ENCODE measurements around the gene EGLN1.

Gene EGLN1

DNA sequence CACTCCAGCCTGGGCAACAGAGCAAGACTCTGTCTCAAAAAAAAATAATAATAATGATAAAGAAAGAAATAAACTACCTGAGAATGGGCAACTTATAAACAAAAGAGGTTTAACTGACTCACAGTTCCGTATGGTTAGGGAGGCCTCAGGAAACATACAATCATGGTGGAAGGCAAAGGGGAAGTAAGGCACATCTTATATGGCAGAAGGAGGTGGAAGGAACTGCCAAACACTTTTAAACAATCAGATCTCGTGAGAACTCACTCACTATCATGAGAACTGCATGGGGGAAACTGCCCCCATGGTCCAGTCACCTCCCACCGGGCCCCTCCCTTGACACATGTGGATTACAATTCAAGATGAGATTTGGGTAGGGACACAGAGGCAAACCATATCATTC, 6.3 kb upstream of the EGLN1 start:
- H3K9me3 ChIP-seq (ENCODE audit: control insufficient read depth, insufficient read depth, low read depth, low read length) = no peaks in the 10 kb centered on the region
- TF ChIP-seq, protein P1, sequence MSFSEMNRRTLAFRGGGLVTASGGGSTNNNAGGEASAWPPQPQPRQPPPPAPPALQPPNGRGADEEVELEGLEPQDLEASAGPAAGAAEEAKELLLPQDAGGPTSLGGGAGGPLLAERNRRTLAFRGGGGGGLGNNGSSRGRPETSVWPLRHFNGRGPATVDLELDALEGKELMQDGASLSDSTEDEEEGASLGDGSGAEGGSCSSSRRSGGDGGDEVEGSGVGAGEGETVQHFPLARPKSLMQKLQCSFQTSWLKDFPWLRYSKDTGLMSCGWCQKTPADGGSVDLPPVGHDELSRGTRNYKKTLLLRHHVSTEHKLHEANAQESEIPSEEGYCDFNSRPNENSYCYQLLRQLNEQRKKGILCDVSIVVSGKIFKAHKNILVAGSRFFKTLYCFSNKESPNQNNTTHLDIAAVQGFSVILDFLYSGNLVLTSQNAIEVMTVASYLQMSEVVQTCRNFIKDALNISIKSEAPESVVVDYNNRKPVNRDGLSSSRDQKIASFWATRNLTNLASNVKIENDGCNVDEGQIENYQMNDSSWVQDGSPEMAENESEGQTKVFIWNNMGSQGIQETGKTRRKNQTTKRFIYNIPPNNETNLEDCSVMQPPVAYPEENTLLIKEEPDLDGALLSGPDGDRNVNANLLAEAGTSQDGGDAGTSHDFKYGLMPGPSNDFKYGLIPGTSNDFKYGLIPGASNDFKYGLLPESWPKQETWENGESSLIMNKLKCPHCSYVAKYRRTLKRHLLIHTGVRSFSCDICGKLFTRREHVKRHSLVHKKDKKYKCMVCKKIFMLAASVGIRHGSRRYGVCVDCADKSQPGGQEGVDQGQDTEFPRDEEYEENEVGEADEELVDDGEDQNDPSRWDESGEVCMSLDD (tag by site-specific recombination; IDR thresholded peaks at IDR 0.05) = no peak
- TF ChIP-seq, protein P2, sequence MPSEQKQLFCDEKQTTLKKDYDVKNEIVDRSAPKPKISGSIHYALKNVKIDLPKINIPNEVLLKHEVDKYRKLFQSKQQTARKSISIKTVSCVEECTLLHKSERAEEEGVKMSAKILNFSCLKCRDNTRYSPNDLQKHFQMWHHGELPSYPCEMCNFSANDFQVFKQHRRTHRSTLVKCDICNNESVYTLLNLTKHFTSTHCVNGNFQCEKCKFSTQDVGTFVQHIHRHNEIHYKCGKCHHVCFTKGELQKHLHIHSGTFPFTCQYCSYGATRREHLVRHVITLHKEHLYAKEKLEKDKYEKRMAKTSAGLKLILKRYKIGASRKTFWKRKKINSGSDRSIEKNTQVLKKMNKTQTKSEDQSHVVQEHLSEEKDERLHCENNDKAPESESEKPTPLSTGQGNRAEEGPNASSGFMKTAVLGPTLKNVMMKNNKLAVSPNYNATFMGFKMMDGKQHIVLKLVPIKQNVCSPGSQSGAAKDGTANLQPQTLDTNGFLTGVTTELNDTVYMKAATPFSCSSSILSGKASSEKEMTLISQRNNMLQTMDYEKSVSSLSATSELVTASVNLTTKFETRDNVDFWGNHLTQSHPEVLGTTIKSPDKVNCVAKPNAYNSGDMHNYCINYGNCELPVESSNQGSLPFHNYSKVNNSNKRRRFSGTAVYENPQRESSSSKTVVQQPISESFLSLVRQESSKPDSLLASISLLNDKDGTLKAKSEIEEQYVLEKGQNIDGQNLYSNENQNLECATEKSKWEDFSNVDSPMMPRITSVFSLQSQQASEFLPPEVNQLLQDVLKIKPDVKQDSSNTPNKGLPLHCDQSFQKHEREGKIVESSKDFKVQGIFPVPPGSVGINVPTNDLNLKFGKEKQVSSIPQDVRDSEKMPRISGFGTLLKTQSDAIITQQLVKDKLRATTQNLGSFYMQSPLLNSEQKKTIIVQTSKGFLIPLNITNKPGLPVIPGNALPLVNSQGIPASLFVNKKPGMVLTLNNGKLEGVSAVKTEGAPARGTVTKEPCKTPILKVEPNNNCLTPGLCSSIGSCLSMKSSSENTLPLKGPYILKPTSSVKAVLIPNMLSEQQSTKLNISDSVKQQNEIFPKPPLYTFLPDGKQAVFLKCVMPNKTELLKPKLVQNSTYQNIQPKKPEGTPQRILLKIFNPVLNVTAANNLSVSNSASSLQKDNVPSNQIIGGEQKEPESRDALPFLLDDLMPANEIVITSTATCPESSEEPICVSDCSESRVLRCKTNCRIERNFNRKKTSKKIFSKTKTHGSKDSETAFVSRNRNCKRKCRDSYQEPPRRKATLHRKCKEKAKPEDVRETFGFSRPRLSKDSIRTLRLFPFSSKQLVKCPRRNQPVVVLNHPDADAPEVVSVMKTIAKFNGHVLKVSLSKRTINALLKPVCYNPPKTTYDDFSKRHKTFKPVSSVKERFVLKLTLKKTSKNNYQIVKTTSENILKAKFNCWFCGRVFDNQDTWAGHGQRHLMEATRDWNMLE (tag by site-specific recombination; conservative IDR thresholded peaks at IDR 0.05; ENCODE audit: low read depth) = no peak
- TF ChIP-seq HOXC10 (CRISPR knock-in tag; IDR thresholded peaks at IDR 0.05) (no peak), ZNF239 (tag by site-specific recombination; IDR thresholded peaks at IDR 0.05) (no peak), PRDM1 (tag by site-specific recombination; IDR thresholded peaks at IDR 0.05) (no peak), ZNF302 (tag by site-specific recombination; IDR thresholded peaks at IDR 0.05; ENCODE audit: low read depth) (no peak), ZNF19 (tag by site-specific recombination; IDR thresholded peaks at IDR 0.05; ENCODE audit: low read depth) (no peak), ZNF510 (tag by site-specific recombination; IDR thresholded peaks at IDR 0.05; ENCODE audit: insufficient replicate concordance) (no peak), KLF7 (tag by site-specific recombination; IDR thresholded peaks at IDR 0.05; ENCODE audit: borderline replicate concordance) (no peak), ZNF335 (tag by site-specific recombination; conservative IDR thresholded peaks at IDR 0.05) (no peak), ZNF10 (tag by site-specific recombination; IDR thresholded peaks at IDR 0.05) (no peak), KLF8 (tag by site-specific recombination; IDR thresholded peaks at IDR 0.05) (no peak), ZNF529 (tag by site-specific recombination; IDR thresholded peaks at IDR 0.05; ENCODE audit: insufficient replicate concordance) (no peak), ZNF24 (tag by site-specific recombination; IDR thresholded peaks at IDR 0.05) (no peak), ZNF555 (tag by site-specific recombination; conservative IDR thresholded peaks at IDR 0.05) (no peak)
- TF ChIP-seq, protein P3, sequence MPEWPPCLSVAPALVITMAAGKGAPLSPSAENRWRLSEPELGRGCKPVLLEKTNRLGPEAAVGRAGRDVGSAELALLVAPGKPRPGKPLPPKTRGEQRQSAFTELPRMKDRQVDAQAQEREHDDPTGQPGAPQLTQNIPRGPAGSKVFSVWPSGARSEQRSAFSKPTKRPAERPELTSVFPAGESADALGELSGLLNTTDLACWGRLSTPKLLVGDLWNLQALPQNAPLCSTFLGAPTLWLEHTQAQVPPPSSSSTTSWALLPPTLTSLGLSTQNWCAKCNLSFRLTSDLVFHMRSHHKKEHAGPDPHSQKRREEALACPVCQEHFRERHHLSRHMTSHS (tag by site-specific recombination; IDR thresholded peaks at IDR 0.05) = no peak
- ChIA-PET CTCF (no interaction called here), POLR2A (no interaction called here)
- peaks cover 5% of the 10 kb centered on the region for H3K4me1 ChIP-seq (ENCODE audit: control insufficient read depth, insufficient read depth, low read length)
- H3K27ac ChIP-seq (ENCODE audit: extremely low read depth, low read depth, low read length) = no peak overlapping the region
- no peaks in the 10 kb centered on the region for H3K36me3 ChIP-seq (ENCODE audit: control insufficient read depth in 2 of 2, insufficient read depth in 1 of 2, low read length in 2 of 2)
- H3K4me3 ChIP-seq (ENCODE audit: low read depth, low read length) = no peak overlapping the region
